GM21619 (cell line): Measurements from ENCODE around the gene NUTM2F.
"Not testable (repeated sequence)": the region's sequence is repeated elsewhere in the genome, so short reads cannot be mapped to it uniquely, and the experiment has no call there.

Source experiments
- ATAC-seq: cut with Tn5 transposase; IDR thresholded peaks from one replicate; pipeline ENCODE4 v1.9.1; 2021; ENCODE audit not compliant: unreplicated experiment

Gene NUTM2F

DNA sequence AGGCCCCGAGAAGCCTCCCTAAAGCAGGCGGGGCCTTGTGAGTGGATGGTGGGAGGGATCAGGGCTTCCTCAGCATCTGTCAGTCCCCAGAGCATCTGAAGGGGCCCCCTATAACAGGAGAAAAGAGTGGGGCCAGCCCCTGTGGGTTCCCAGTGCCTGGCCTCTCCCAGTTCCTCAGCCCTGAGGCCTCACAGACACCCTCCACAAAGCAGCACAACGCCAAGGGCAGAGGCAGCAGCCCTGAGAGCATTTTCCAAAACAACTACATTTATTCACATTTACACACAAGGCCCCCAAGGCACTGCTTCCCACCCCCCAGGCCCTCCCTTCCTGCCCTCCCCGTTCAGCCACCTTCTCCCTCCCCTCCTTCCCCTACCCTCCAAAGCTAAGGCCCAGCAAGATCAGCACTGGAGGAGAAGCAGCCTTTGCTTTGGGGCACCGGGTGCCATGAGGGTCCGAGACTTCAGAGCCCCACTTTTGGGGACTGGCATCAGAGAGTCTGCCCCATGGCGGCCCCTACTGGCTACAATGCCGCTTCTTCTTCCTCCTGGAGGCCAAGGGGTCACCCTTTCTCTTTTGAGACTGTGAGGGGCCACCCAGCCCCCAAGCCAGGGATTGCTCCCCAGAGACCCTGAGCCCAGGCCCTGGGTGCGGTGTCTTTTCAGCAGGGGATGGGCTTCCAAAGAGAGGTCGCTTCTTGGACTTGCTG is 10.3 kb downstream of the NUTM2F start:
- ATAC-seq = not testable (repeated sequence)

- peak; percentile 85 for ATAC-seq
Measured at GRCh38 chr9:94316236-94316635, 12.2 kb downstream of the NUTM2F start.

DNA sequence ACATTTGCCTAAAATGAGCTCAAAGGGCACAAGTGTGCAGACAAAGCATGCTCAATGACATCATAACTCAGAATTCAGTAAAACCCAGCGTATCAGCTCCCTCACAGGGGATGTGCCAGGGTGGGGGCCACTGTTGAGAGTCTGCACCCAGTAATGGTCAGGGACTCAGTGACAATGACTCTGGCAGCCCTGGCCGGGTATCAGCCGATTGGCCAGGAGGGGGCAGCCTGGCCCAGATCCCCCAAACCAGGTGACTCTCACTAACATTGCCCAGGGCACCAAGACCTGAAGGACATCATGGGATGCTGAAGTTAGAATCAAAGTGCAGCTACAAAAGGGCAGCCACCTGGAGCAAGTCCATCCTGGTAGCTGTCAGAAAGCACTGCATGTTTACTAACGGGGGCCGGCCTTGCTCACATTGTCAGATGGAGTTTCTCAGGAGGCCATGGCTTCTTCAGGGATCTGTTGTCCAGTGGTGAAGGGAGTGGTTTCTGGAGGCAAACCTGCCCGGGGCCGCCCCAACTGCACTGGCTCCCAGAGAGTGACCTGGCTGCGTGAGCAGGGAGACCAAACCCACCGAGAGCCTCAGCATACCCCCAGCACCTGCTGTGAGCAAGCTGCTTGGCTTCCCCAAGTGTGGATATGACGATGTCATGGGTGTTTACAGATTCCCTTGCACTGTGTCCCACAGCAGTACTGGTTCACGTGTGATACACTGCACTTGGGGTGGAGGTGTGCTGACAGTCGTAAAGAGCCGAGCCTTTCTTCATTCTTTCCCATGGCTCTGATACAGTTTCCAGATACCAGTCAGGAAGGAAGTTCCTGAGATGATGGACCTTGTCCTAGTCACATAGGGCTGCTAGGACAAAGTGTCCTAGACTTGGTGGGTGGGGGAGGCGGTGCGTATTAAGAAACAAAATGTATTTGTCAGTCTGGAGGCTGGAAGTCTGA is 13.1 kb downstream of the NUTM2F start:
- ATAC-seq = not testable (repeated sequence)

GRCh38 chr9:94303321-94303720 is 25.1 kb downstream of the NUTM2F start:
- no peak for ATAC-seq

DNA sequence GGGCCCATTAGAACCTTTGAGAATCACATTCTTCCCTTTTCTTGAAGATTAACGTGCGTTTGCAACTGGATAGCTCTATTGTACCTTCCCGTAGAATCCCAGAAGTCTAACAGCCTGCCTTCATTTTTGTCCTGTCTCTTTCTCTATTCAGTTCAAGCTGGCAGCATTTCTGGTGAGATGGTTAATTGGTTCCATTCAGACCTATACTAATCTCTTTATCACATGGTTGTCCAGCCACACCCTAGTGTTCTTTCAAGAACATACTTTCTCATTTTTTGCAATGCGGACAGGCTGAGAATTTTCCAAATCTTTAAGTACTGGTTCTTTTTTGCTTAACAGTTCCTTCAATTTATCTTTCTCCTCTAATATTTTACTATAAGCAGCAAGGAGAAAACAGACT is 26.0 kb downstream of the NUTM2F start:
- ATAC-seq = no peak

DNA sequence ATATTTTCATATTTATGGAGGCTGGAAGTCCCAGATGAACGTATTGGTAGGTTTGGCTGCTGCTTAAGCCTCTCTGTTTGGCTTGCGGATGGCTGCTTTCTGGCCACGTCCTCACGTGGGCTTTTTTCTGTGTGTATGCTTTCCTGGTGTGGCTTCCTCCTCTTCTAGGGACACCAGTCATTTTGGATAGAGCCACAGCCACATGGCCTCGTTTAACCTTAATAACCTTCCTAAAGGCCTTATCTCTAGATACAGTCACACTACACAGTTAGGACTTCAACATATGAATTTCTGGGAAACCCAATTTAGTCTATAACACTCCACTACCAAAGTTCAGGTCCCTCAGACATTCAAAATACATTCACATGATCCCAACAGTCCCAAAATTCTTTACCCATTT is 26.9 kb downstream of the NUTM2F start:
- no peak for ATAC-seq

GRCh38 chr9:94300470-94301301 is 27.8 kb downstream of the NUTM2F start:
- no peak for ATAC-seq

GRCh38 chr9:94298949-94299599 is 29.4 kb downstream of the NUTM2F start:
- no peak for ATAC-seq

GRCh38 chr9:94289691-94290090 is 38.8 kb downstream of the NUTM2F start:
- no peak for ATAC-seq

GRCh38 chr9:94287877-94288513 is 40.4 kb downstream of the NUTM2F start:
- ATAC-seq = no peak

- ATAC-seq = no peak
Measured at GRCh38 chr9:94286116-94286515, 42.3 kb downstream of the NUTM2F start.

DNA sequence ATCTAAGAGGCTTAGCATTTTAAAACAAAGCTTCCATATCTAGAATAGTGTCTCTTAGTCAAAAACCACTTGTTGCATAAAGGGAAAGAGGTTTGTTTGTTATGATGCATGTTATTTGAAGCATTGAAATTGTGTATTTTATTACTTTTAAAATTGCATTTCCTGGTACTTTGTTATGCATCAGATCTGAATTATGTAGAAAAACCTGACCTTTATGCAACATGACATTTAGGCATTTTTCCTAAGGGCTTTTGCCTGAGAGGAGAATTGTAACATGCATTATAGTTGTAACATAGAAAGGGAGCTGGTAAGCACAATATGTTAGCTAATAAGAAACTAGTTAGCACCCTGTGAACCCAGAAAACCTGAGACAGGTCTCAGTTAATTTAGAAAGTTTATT is 47.3 kb downstream of the NUTM2F start:
- ATAC-seq = no peak

DNA sequence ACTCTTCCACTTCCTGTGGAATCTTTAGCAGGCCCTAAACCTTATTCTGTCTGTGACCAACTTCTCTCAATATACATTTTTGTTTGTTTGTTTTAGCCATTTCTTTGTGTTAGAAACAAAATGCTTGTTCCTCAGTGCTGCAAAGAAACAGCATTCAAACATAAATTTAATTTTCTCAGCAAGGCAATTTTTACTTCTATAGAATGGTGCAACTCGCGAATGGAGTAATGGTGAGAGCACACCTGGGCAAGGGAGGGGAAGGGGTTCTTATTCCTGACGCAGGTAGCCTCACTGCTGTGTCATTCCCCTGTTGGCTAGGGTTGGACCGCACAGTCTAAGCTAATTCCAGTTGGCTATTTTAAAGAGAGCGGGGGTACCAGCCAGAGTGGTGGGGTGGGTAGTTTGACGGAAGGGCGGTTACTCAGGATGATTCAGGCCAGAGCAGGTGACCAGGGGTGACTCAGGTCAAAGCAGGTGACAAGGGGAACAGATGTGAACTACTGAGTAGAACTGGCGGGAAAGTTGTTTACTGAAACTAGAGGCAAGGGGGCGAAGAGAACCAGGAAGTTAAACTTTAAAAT is 47.9 kb downstream of the NUTM2F start:
- ATAC-seq = no peak

- ATAC-seq = no peak
Measured at GRCh38 chr9:94277885-94278536, 50.4 kb downstream of the NUTM2F start.

DNA sequence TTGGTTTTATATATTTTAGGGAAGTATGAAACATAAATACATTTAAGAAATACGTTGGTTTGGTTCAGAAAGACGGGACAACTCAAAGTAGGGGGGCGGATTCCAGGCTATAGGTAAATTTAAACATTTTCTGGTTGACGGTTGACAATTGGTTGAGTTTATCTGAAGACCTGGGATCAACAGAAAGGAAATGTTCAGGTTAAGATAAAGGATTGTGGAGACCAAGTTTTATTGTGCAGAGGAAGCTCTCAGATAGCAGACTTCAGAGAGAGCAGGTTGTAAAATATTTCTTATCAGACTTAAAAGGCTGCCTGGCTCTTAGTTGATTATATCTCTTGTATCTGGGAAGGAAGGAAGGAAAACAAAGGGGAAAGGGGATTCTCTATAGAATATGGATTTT is 51.4 kb downstream of the NUTM2F start:
- not testable (repeated sequence) for ATAC-seq

- ATAC-seq = no peak
Measured at GRCh38 chr9:94270009-94270408, 58.4 kb downstream of the NUTM2F start.

DNA sequence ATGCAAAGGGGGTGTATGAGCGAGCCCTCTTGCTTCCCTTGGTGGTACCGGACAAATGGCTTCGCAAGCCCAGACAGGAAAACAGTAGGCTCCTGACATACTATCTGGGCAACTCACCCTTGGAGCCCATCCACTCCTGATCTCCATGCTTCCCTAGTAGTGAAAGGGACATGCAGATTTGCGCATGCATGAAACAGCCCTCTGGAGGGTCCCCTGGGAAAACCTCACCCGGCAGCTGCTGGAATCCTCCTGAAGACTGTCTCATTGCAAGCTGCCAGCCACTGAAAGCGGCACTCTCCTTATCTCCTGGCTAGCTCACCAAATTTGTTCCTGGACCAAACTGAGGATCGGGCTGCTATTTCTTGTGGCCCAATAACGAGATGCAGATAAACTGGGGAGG is 59.2 kb downstream of the NUTM2F start:
- ATAC-seq = no peak
